GM19351 (cell line): ENCODE data around the gene NF1.

ENCODE experiments used
- ATAC-seq: cut with Tn5 transposase; IDR thresholded peaks from one replicate; pipeline ENCODE4 v1.9.1; 2021; ENCODE audit warnings: mild to moderate bottlenecking, moderate library complexity; ENCODE audit not compliant: unreplicated experiment

The NF1 gene

DNA sequence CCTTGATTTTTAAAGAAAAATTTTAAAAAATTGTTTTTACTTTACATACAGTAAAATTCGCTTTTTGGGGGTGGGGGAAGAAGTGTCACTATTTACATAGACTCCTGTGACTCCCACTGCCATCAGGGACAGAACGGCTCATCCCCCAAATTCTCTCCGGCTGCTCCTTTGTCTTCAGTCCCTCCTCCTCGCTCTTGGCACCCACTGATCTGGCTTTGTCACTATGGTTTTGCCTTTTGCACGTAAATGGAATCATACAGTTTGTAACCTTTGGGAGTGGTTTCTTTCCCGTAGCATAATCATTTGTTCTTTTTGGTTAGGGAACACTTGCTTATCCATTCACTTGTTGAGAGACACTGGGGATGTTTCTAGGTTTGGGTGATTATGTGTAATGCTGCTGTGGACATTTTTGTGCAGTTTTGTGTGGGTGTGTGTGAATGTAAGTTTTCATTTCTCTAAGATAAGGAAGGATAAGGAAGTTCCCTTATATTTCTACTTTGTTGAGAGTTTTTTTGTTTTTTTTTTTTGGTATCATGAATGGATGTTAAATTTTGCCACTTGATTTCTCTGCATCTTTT lies 324.1 kb downstream of the NF1 start:
- no peak for ATAC-seq

DNA sequence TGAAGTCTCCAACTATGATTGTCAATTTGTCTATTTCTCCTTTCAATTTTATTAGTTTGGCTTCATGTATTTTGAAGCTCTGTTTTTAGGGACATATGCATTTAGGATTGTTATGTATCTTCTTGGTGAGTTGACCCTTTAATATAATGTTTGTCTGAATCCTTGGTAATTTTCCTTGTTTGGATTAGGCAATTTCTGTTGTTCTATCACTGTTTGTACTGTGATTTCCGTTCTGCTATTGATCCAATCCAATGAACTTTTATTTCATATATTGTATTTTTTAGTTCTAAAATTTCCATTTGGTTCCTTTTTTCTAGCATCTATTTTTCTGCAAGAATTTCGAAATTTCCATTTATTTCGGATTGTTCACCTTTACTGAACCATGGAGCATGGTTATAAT lies 327.7 kb downstream of the NF1 start:
- ATAC-seq, result no peak

DNA sequence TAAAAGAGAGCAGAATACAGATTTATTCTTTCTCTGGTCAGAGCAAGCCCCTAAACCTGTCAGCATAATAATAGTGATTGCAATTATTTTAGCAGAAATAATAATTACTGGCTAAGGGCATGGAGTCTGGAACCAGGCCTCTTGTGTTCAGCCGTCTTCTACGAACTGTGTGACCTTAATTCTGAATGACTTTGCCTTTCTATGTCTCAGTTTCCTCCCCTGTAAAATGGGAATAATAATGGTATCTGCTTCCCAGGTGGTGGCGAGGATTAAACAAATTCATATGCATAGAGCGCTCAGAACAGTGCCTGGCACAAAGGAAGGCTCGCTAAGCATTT lies 330.1 kb downstream of the NF1 start:
- ATAC-seq, result no peak

DNA sequence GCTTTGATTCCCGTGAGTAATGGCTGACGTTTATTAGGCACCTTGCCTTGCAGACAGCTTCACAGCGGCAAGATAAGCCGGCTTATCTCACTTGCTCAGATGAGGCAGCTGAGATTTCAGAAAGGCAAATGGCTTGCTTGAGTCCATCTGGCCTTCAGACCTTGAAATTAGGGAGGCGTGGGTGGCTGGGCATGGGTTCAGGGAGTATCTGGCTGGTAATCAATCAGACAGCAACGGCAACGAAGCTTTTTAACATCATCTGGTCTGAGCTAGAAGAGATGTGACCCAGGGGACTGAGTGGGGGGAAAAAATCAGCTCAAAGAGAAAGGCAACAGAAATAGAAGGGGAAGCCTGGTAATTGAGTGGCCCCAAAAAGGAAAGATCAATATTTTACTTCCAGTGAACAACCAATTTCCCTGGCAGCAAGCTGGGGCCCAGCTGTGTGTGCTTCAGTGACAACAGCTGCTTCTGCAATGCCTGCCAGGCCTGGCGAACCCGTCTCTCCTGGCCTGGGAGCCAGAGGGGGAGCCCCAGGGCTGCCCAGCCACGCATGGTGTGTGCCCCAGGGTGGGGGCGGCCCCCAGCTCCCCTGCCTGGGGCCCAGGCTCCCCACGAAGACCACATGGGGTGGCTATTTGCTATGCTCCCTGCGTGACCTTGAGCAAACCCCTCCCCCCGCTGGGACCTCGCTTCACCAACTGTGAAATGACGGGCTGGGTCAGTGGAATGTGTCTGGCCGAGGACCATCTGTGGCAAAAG lies 330.7 kb downstream of the NF1 start:
- no peak for ATAC-seq
